Measurements from ENCODE around the gene OSTF1.

GRCh38 chr9:75175395-75175794 is 87.1 kb downstream of the OSTF1 start:
- no peak for TF ChIP-seq CTCF (IDR thresholded peaks at IDR 0.05; ENCODE audit: low read depth, low read length)
- TF ChIP-seq POLR2A (IDR thresholded peaks at IDR 0.05; ENCODE audit: extremely low read depth, insufficient read length) = no peak
- no peak for TF ChIP-seq MAX (IDR thresholded peaks at IDR 0.05; ENCODE audit: low read depth, low read length)
- no peak for TF ChIP-seq MYC (IDR thresholded peaks at IDR 0.05; ENCODE audit: low read depth, low read length)

Measured in NB4 (cell line).